NB4 (cell line): ENCODE results near the gene OLFM2.

Experiments used
- DNase-seq: peaks from one replicate; pipeline ENCODE4 v3.0.0; 2010; ENCODE audit warnings: low read depth
- H3K4me3 ChIP-seq: one replicate; pipeline ENCODE4 v1.5.1; 2011; ENCODE audit warnings: mild to moderate bottlenecking, low read depth, low read length, moderate library complexity
- CTCF ChIP-seq: IDR thresholded peaks from one replicate; pipeline ENCODE4 v1.5.1; 2012; ENCODE audit warnings: low read depth, low read length
- MAX ChIP-seq: IDR thresholded peaks from 2 replicates; pipeline ENCODE4 v1.6.1; 2011; ENCODE audit warnings: low read depth, low read length
- MYC ChIP-seq: IDR thresholded peaks from 2 replicates; pipeline ENCODE4 v1.6.1; 2011; ENCODE audit warnings: low read depth, low read length
- POLR2A ChIP-seq: IDR thresholded peaks from 2 replicates; pipeline ENCODE4 v1.6.1; 2011; ENCODE audit warnings: mild to moderate bottlenecking; ENCODE audit not compliant: insufficient read length; ENCODE audit errors: extremely low read depth

The OLFM2 gene

DNA sequence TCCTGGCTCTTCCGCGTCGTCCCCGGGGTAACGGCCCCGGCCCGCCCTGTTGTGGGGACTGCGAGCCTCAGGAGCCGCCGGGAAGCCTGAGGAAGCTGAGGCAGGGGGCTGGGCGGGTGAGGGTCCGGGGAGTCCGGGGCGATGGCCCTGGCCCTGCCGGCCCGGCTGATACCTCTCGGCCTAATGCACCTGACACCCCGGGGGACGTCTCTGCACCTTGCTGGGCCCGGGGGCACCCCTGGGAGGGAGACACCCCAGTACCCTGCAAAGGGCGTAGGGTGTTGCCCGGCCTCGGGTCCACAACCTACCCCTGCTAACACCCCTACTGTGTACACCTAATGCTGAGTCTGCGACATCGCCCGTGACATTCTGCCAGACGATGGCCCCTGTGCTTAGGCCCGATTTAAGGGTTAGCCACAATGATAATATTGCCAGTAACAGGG is 100.8 kb downstream of the OLFM2 start:
- peak; percentile 42 for DNase-seq

DNA sequence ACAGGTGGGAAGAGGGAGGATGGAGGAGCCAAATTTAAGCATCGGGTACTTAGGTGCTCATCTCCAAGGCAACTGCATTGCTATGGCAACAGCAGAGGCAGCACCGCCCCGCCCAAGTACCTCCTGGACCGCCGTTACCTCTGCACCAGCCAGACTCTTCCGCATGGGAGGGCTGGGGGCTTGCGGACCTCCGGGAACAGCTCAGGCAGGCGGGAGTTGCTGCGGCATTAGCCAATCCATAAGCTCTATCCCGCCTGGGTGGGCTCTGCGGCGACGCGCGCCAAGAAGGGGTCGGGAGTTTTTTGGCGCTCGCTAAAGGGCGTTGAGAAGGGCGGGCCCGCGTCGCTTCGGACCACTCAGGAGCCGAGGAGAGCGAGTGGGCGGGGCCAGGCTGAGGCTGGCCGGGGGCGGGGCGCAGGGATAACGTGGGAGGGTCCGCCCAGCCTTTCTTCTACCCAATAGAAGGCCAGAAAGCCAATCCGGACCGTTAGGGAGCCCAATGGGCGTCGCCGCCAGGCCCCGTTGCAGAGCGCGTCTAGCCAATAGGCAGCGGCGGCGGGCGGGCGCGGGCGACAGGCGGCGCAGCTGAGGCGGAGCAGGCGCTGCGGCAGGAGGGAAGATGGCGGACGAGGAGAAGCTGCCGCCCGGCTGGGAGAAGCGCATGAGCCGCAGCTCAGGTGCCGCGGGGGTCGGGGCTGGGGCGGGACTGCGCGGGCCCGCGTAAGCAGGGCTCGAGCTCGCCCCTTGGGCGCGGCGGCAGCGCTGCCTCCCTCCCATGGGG is 101.4 kb downstream of the OLFM2 start, which contains the start of gene PIN1:
TSS of gene PIN1 (plus strand) at position 593 of the 781 bp plus-strand sequence. CDS start at position 620, 27 bp downstream.
- DNase-seq, result peak; percentile 100
- TF ChIP-seq MAX, result peak; percentile 70
- TF ChIP-seq POLR2A, result peak; percentile 81
- peak; percentile 42 for TF ChIP-seq CTCF
- TF ChIP-seq MYC, result 0 out of 2 replicates have a peak, but pooled peaks have one; percentile 20
- H3K4me3 ChIP-seq, result peak within 1 kb of the TSS; percentile 96

More for the DNA sequence above, 100.8 kb downstream of the OLFM2 start:
- peak overlapping the region; percentile 96 for H3K4me3 ChIP-seq
- no peak for TF ChIP-seq CTCF

DNA sequence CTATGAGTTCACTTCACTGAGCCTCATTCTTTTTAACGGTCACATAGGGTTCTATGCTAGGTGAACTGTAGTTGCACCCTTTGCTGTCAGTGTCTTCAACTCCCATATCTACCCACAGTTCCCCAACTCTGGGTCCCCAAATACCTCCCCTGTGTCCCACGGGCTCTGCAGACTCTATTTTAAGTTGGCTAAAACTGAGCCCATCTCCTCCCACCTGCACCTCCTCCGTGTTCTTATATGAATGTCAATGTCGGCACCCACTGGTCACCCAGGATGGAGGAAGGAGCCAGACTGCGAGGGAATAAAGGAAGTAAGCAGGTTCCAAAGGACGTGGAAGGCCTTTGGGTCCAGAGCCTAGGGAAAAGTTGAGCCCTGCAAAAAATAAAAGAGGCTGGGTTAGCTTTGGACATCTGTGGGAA is 102.0 kb downstream of the OLFM2 start:
- TF ChIP-seq POLR2A (no peak), CTCF (no peak), MAX (no peak), MYC (no peak)
- peak overlapping the region; percentile 64 for H3K4me3 ChIP-seq

DNA sequence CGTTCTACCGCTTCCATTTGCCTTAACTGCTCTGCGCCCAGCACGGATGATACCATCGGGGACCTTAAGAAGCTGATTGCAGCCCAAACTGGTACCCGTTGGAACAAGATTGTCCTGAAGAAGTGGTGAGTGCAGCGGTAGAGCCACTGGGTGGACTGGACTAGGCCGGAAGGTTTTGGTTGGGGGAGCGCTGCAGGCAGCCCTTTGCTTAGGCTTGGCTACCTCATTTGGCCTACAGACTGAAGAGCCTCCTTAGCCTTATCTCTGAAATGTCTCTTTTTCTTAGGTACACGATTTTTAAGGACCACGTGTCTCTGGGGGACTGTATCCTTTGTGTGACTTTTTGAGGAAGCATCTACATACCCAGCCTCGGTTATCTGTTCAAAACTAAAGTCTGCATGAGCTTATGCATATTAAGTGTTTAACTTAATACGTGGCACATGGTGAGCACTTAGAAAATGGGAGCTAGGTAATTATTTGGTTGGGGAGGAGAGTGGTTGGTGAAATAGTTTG is 107.7 kb downstream of the OLFM2 start:
- no peak for TF ChIP-seq CTCF
- no peak for TF ChIP-seq POLR2A
- peak; percentile 66; the same call in 1 of the 2 replicates for TF ChIP-seq MYC
- TF ChIP-seq MAX, result peak; percentile 94
- H3K4me3 ChIP-seq, result peak overlapping the region; percentile 90
- peak; percentile 60 for DNase-seq

More for the DNA sequence above, 102.0 kb downstream of the OLFM2 start:
- peak; percentile 44 for DNase-seq

- peak; percentile 98 for DNase-seq
- H3K4me3 ChIP-seq, result peak within 1 kb of the TSS; percentile 90
- peak; percentile 96 for TF ChIP-seq MYC
- peak; percentile 86 for TF ChIP-seq MAX
- TF ChIP-seq CTCF, result peak; percentile 9
- peak; percentile 100 for TF ChIP-seq POLR2A
Measured at GRCh38 chr19:9827289-9828238, 108.8 kb downstream of the OLFM2 start, which contains the start of gene UBL5. UBL5 (plus strand) TSS chr19:9827918; CDS start chr19:9828338, 420 bp downstream.
